Vagina (tissue), 2 donors: ENCODE data around the gene STARD10. TPM values are rescaled to one million over a fixed set of nuclear protein-coding genes. Genes with fewer than 3 reads are reported as not detected.

Experiments
- DNase-seq, 2 donors: peaks; one replicate each; pipeline ENCODE4 v3.0.0-alpha.2; 2017; ENCODE audit errors: extremely low spot score in 2 of 2
- H3K27ac ChIP-seq: fragments of 200-600 bp; sonication (generic); one replicate; pipeline ENCODE4 v1.5.1; 2019
- H3K27me3 ChIP-seq: fragments of 200-600 bp; sonication (generic); one replicate; pipeline ENCODE4 v1.5.1; 2019
- H3K36me3 ChIP-seq, 2 donors: fragments of 200-600 bp; sonication (generic); one replicate each; pipeline ENCODE4 v1.5.1; 2017 to 2019
- H3K4me1 ChIP-seq: fragments of 200-600 bp; sonication (generic); one replicate; pipeline ENCODE4 v1.5.1; 2019
- H3K4me3 ChIP-seq, 2 donors: fragments of 200-600 bp; sonication (generic); 1 replicate in 1 of 2; 2 replicates in 1 of 2; pipeline ENCODE4 v1.5.1; 2016 to 2019
- H3K9me3 ChIP-seq: fragments of 200-600 bp; sonication (generic); one replicate; pipeline ENCODE4 v1.5.1; 2019
- CTCF ChIP-seq, 3 experiments: fragments of 450-650 bp in 2 of 3; fragments of 200-600 bp in 1 of 3; sonication (generic) in 1 of 3; IDR thresholded peaks; one replicate each; pipeline ENCODE4 v1.5.1; 2017 to 2019; ENCODE audit warnings: antibody characterized with exemption in 3 of 3, mild to moderate bottlenecking in 2 of 3, moderate library complexity in 2 of 3
- POLR2A ChIP-seq, 2 donors: fragments of 450-650 bp; IDR thresholded peaks; one replicate each; pipeline ENCODE4 v1.6.1; 2017; ENCODE audit warnings: antibody characterized with exemption in 2 of 2, mild to moderate bottlenecking in 2 of 2, moderate library complexity in 2 of 2
- POLR2AphosphoS5 ChIP-seq, 2 donors: sonication (generic); formaldehyde crosslinking; IDR thresholded peaks; one replicate each; pipeline ENCODE4 v1.9.0; 2017; ENCODE audit warnings: antibody characterized with exemption in 2 of 2, mild to moderate bottlenecking in 2 of 2, low read depth in 1 of 2; ENCODE audit not compliant: insufficient read depth in 1 of 2
- intact Hi-C: fragments of 100-400 bp; cut with DNase I; formaldehyde crosslinking; loops from one replicate; pipeline ENCODE4 v1.15.1; 2023
- total RNA-seq: library from RNA; depleted of rRNA; stranded (reverse); fragments of >200 nt; gene quantifications from one replicate; pipeline ENCODE4 v1.2.3, GENCODE V29; 2016

The STARD10 gene
- total RNA-seq, 1 donor from 2014 or later, result 75.9 TPM

- intact Hi-C loops, result loop anchor here (10.0 kb wide), 1 partner anchor 311 kb away; the partner anchor contains the start of gene FCHSD2
- Histone ChIP-seq H3K36me3 (peaks cover 0 to 16% of the 10 kb centered on the region in 2 donors), H3K4me3 (no peak overlapping the region), H3K4me1 (peaks cover 36% of the 10 kb centered on the region), H3K27ac (peak overlapping the region; percentile 52), H3K9me3 (no peaks in the 10 kb centered on the region), H3K27me3 (no peaks in the 10 kb centered on the region)
- DNase-seq, result peak in 1 of 2 donors; percentile 72
- TF ChIP-seq POLR2AphosphoS5 (IDR thresholded peaks at IDR 0.05; ENCODE audit: insufficient read depth in 1 of 2, low read depth in 1 of 2), result no peak
- no peak for TF ChIP-seq POLR2A (IDR thresholded peaks at IDR 0.05)
- TF ChIP-seq CTCF (IDR thresholded peaks at IDR 0.05), result no peak
Observed at GRCh38 chr11:72833811-72834493, 40.1 kb upstream of the STARD10 start.

GRCh38 chr11:72833083-72833733, 39.4 kb upstream of the STARD10 start:
- intact Hi-C loops, result loop anchor here (10.0 kb wide), 1 partner anchor 312 kb away; the partner anchor contains the start of gene FCHSD2
- Histone ChIP-seq H3K27me3 (no peaks in the 10 kb centered on the region), H3K36me3 (peaks cover 0 to 16% of the 10 kb centered on the region in 2 donors), H3K4me3 (no peak overlapping the region), H3K4me1 (peaks cover 36% of the 10 kb centered on the region), H3K27ac (peak overlapping the region; percentile 52), H3K9me3 (no peaks in the 10 kb centered on the region)
- no peak for TF ChIP-seq CTCF (IDR thresholded peaks at IDR 0.05)
- no peak for TF ChIP-seq POLR2A (IDR thresholded peaks at IDR 0.05)
- no peak for TF ChIP-seq POLR2AphosphoS5 (IDR thresholded peaks at IDR 0.05; ENCODE audit: insufficient read depth in 1 of 2, low read depth in 1 of 2)
- DNase-seq, result peak in 1 of 2 donors; percentile 49

GRCh38 chr11:72832301-72833082, 38.6 kb upstream of the STARD10 start:
- Histone ChIP-seq H3K27ac (peak overlapping the region; percentile 52), H3K27me3 (no peaks in the 10 kb centered on the region), H3K4me3 (no peak overlapping the region), H3K9me3 (no peaks in the 10 kb centered on the region), H3K36me3 (peaks cover 0 to 15% of the 10 kb centered on the region in 2 donors), H3K4me1 (peaks cover 36% of the 10 kb centered on the region)
- no peak for TF ChIP-seq POLR2A (IDR thresholded peaks at IDR 0.05)
- no peak for TF ChIP-seq POLR2AphosphoS5 (IDR thresholded peaks at IDR 0.05; ENCODE audit: insufficient read depth in 1 of 2, low read depth in 1 of 2)
- TF ChIP-seq CTCF (IDR thresholded peaks at IDR 0.05), result no peak
- intact Hi-C loops, result loop anchor here (10.0 kb wide), 1 partner anchor 312 kb away; the partner anchor contains the start of gene FCHSD2
- peak in 1 of 2 donors; percentile 86 for DNase-seq

GRCh38 chr11:72831521-72832300, 37.9 kb upstream of the STARD10 start:
- Histone ChIP-seq H3K27me3 (no peaks in the 10 kb centered on the region), H3K27ac (peak overlapping the region; percentile 8), H3K9me3 (no peaks in the 10 kb centered on the region), H3K4me3 (no peak overlapping the region), H3K36me3 (peaks cover 0 to 11% of the 10 kb centered on the region in 2 donors), H3K4me1 (peaks cover 36% of the 10 kb centered on the region)
- peak; percentile 90 to 95 (median 94) for TF ChIP-seq CTCF (IDR thresholded peaks at IDR 0.05)
- TF ChIP-seq POLR2AphosphoS5 (IDR thresholded peaks at IDR 0.05; ENCODE audit: insufficient read depth in 1 of 2, low read depth in 1 of 2), result peak; percentile 35 to 58
- TF ChIP-seq POLR2A (IDR thresholded peaks at IDR 0.05), result no peak
- intact Hi-C loops, result loop anchor here (10.0 kb wide), 1 partner anchor 313 kb away; the partner anchor contains the start of gene FCHSD2
- peak in 1 of 2 donors; percentile 81 for DNase-seq
